ENCODE measurements around the gene STBD1.

Gene STBD1

GRCh38 chr4:76267811-76268210 is 38.7 kb upstream of the STBD1 start:
- TF ChIP-seq CTCF (IDR thresholded peaks at IDR 0.05; ENCODE audit: low read depth, low read length): no peak
- no peak for DNase-seq (ENCODE audit: low read depth in 2 of 2)
- H3K4me3 ChIP-seq (replicated peaks in 1 of 2; ENCODE audit: low read depth in 2 of 2, low read length in 2 of 2): no peak overlapping the region

GRCh38 chr4:76270244-76271175 is 36.0 kb upstream of the STBD1 start:
- no peak for TF ChIP-seq CTCF (IDR thresholded peaks at IDR 0.05; ENCODE audit: low read depth, low read length)
- no peak for DNase-seq (ENCODE audit: low read depth in 2 of 2)
- no peak overlapping the region for H3K4me3 ChIP-seq (replicated peaks in 1 of 2; ENCODE audit: low read depth in 2 of 2, low read length in 2 of 2)

- no peak overlapping the region for H3K4me3 ChIP-seq (replicated peaks in 1 of 2; ENCODE audit: low read depth in 2 of 2, low read length in 2 of 2)
- no peak for TF ChIP-seq CTCF (IDR thresholded peaks at IDR 0.05; ENCODE audit: low read depth, low read length)
- no peak for DNase-seq (ENCODE audit: low read depth in 2 of 2)
Observed at GRCh38 chr4:76271248-76271647, 35.3 kb upstream of the STBD1 start.

- no peak overlapping the region for H3K4me3 ChIP-seq (replicated peaks in 1 of 2; ENCODE audit: low read depth in 2 of 2, low read length in 2 of 2)
- no peak for TF ChIP-seq CTCF (IDR thresholded peaks at IDR 0.05; ENCODE audit: low read depth, low read length)
- no peak for DNase-seq (ENCODE audit: low read depth in 2 of 2)
Observed at GRCh38 chr4:76272073-76272472, 34.5 kb upstream of the STBD1 start.

GRCh38 chr4:76272582-76272981 is 34.0 kb upstream of the STBD1 start:
- no peak overlapping the region for H3K4me3 ChIP-seq (replicated peaks in 1 of 2; ENCODE audit: low read depth in 2 of 2, low read length in 2 of 2)
- DNase-seq (ENCODE audit: low read depth in 2 of 2): no peak
- TF ChIP-seq CTCF (IDR thresholded peaks at IDR 0.05; ENCODE audit: low read depth, low read length): no peak

- H3K4me3 ChIP-seq (replicated peaks in 1 of 2; ENCODE audit: low read depth in 2 of 2, low read length in 2 of 2): no peak overlapping the region
- no peak for TF ChIP-seq CTCF (IDR thresholded peaks at IDR 0.05; ENCODE audit: low read depth, low read length)
- no peak for DNase-seq (ENCODE audit: low read depth in 2 of 2)
Observed at GRCh38 chr4:76272999-76273398, 33.5 kb upstream of the STBD1 start.
